Retinal pigment epithelial cell (primary cell): ENCODE data around the gene ANXA10.

ENCODE experiments used
- DNase-seq: peaks from one replicate; pipeline ENCODE4 v3.0.0-alpha.2; 2010; ENCODE audit warnings: low read depth
- H3K4me3 ChIP-seq: 2 replicates; pipeline ENCODE4 v1.5.1; 2011; ENCODE audit warnings: mild to moderate bottlenecking, low read length, control low read depth, moderate library complexity
- TF ChIP-seq, protein P1 (sequence below): conservative IDR thresholded peaks from 2 replicates; pipeline ENCODE4 v1.5.1; 2011; ENCODE audit warnings: low read depth, low read length, control low read depth, inconsistent platforms

ANXA10 gene

DNA sequence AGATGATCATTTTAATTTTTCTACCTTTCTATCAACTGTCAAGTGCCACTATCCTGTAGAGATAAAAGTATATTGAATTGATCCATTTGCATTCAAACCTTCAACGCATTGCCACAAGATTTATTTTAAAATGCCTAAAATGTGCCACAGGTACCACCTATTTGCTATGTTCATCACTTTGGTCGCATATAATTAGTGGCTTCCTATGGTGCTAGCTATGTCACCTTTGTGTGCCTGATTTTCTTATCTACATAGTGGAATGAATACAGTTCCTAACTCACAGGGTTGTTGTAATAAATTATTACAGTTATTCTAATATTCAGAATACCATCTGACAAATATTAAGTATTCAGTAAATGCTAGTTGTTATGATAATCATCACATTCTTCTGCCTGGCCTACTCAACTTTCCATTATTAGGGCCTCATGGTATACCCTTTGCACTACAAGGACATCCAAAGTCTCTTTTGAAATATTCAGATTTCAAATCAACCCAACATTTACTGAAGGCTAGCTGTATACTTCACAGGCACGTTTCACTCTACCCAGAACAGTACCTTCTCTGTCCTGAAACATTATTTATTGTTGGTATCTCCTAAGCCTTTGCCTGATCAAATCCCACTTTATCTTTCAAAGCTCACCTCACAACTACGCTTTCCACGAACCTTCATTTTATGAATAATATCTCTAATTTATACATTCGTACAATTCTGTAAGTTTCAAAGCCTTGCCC is 62.4 kb downstream of the ANXA10 start:
- H3K4me3 ChIP-seq: no peak overlapping the region
- TF ChIP-seq, protein P1, sequence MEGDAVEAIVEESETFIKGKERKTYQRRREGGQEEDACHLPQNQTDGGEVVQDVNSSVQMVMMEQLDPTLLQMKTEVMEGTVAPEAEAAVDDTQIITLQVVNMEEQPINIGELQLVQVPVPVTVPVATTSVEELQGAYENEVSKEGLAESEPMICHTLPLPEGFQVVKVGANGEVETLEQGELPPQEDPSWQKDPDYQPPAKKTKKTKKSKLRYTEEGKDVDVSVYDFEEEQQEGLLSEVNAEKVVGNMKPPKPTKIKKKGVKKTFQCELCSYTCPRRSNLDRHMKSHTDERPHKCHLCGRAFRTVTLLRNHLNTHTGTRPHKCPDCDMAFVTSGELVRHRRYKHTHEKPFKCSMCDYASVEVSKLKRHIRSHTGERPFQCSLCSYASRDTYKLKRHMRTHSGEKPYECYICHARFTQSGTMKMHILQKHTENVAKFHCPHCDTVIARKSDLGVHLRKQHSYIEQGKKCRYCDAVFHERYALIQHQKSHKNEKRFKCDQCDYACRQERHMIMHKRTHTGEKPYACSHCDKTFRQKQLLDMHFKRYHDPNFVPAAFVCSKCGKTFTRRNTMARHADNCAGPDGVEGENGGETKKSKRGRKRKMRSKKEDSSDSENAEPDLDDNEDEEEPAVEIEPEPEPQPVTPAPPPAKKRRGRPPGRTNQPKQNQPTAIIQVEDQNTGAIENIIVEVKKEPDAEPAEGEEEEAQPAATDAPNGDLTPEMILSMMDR: no peak
- DNase-seq: no peak

GRCh38 chr4:168162604-168163003 is 70.3 kb downstream of the ANXA10 start:
- no peak for DNase-seq
- H3K4me3 ChIP-seq: no peak overlapping the region
- TF ChIP-seq, protein P1: no peak

GRCh38 chr4:168163106-168163505 is 70.8 kb downstream of the ANXA10 start:
- DNase-seq: no peak
- no peak overlapping the region for H3K4me3 ChIP-seq
- TF ChIP-seq, protein P1: no peak

- H3K4me3 ChIP-seq: no peak overlapping the region
- no peak for DNase-seq
- TF ChIP-seq, protein P1: no peak
Observed at GRCh38 chr4:168164045-168164444, 71.7 kb downstream of the ANXA10 start.

GRCh38 chr4:168164915-168165548 is 72.7 kb downstream of the ANXA10 start:
- DNase-seq: no peak
- TF ChIP-seq, protein P1: no peak
- no peak overlapping the region for H3K4me3 ChIP-seq

DNA sequence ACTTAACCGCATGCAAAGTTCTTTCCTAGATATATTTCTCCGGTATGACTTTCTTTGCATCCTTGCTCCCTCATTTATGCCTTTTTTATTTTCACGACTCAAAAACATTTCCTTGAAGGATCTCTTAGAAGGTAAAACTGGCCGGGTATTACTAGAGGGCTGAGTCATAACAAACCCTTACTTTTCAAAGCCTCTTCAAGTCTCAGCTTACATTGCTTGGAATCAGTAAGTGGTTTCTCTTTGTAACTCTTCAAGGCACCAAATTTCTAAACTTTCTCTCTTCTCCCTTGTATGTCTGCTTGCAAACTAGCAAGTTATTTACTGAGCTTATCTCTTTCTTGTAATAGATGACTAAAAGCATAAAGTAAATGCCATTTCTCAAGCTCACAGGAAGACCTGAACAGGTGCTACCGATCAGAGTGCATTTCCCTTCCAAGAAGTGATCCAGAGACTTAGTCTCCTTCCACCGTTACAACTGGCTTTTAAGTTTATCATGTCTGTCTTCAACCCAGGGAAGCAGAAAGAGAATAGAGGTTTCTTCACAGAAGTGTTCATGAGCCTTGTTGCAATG is 75.5 kb downstream of the ANXA10 start:
- TF ChIP-seq, protein P1: no peak
- no peak for DNase-seq

More for the DNA sequence above, 75.5 kb downstream of the ANXA10 start:
- no peak overlapping the region for H3K4me3 ChIP-seq
